HepG2 (cell line): ENCODE measurements around the gene AGPAT3. TPM values are rescaled to one million over a fixed set of nuclear protein-coding genes. Genes with fewer than 3 reads are reported as not detected.

Experiments used
- ARID4A ChIP-seq: sonication (generic); formaldehyde crosslinking; IDR thresholded peaks from 2 replicates; pipeline ENCODE4 v1.5.0; 2020; ENCODE audit warnings: mild to moderate bottlenecking, missing genetic modification reagents, borderline replicate concordance
- GABPB1 ChIP-seq: IDR thresholded peaks from 2 replicates; pipeline ENCODE4 v1.6.1; 2016; ENCODE audit warnings: mild to moderate bottlenecking, missing genetic modification reagents, moderate library complexity, missing compliant biosample characterization
- GRHL1 ChIP-seq: sonication (generic); formaldehyde crosslinking; conservative IDR thresholded peaks from 2 replicates; pipeline ENCODE4 v1.8.0; 2022; ENCODE audit warnings: missing genetic modification reagents
- HDAC1 ChIP-seq: sonication (generic); formaldehyde crosslinking; IDR thresholded peaks from 2 replicates; pipeline ENCODE4 v1.5.1; 2020; ENCODE audit warnings: mild to moderate bottlenecking, missing genetic modification reagents
- HNF4A ChIP-seq: sonication (generic); formaldehyde crosslinking; IDR thresholded peaks from 2 replicates; pipeline ENCODE4 v1.4.0; 2020; ENCODE audit warnings: missing genetic modification reagents
- LCORL ChIP-seq, 2 experiments: fragments of 450-650 bp in 1 of 2; sonication (generic) in 1 of 2; formaldehyde crosslinking in 1 of 2; IDR thresholded peaks; 2 replicates each; pipeline versions ENCODE4 v1.5.0 to v1.6.1; 2017 to 2020; ENCODE audit warnings: antibody characterized with exemption in 1 of 2, missing genetic modification reagents in 1 of 2
- NR1H2 ChIP-seq: sonication (generic); formaldehyde crosslinking; IDR thresholded peaks from 2 replicates; pipeline ENCODE4 v1.8.1; 2022; ENCODE audit warnings: low read depth, missing genetic modification reagents, borderline replicate concordance
- PHF8 ChIP-seq: sonication (generic); formaldehyde crosslinking; IDR thresholded peaks from 2 replicates; pipeline ENCODE4 v1.5.0; 2020; ENCODE audit warnings: missing genetic modification reagents
- RARA ChIP-seq: IDR thresholded peaks from 2 replicates; pipeline ENCODE4 v1.6.1; 2016; ENCODE audit warnings: missing genetic modification reagents, missing compliant biosample characterization
- UBTF ChIP-seq: sonication (generic); formaldehyde crosslinking; IDR thresholded peaks from 2 replicates; pipeline ENCODE4 v1.4.0; 2020; ENCODE audit warnings: mild to moderate bottlenecking, missing genetic modification reagents
- ZFX ChIP-seq: sonication (generic); formaldehyde crosslinking; IDR thresholded peaks from 2 replicates; pipeline ENCODE4 v1.4.0; 2020; ENCODE audit warnings: mild to moderate bottlenecking, low read depth, missing genetic modification reagents, moderate library complexity
- ZFY ChIP-seq: sonication (generic); formaldehyde crosslinking; IDR thresholded peaks from 2 replicates; pipeline ENCODE4 v1.4.0; 2020; ENCODE audit warnings: missing genetic modification reagents
- ZGPAT ChIP-seq: IDR thresholded peaks from 2 replicates; pipeline ENCODE4 v1.6.1; 2016; ENCODE audit warnings: mild to moderate bottlenecking
- ZNF644 ChIP-seq: IDR thresholded peaks from 2 replicates; pipeline ENCODE4 v1.6.1; 2016; ENCODE audit warnings: low read depth
- ZNF772 ChIP-seq: sonication (generic); formaldehyde crosslinking; IDR thresholded peaks from 2 replicates; pipeline ENCODE4 v1.5.0; 2020; ENCODE audit warnings: mild to moderate bottlenecking, missing genetic modification reagents
- ZSCAN5A ChIP-seq: sonication (generic); formaldehyde crosslinking; IDR thresholded peaks from 2 replicates; pipeline ENCODE4 v1.8.0; 2022; ENCODE audit warnings: mild to moderate bottlenecking, missing genetic modification reagents, borderline replicate concordance
- polyA plus RNA-seq, 8 experiments: library from polyadenylated mRNA; depleted of rRNA in 3 of 8; stranded (reverse) in 7 of 8; unstranded in 1 of 8; fragments of >200 nt; fragmentation: Illumina TruSeq in 4 of 8; extraction: Trizol in 4 of 8; gene quantifications; 2 replicates each; pipeline versions ENCODE4 v1.2.1 to v1.2.3, GENCODE V29; 2011 to 2016; ENCODE audit warnings: low read depth in 4 of 8, missing spikeins in 1 of 8, mixed read lengths in 1 of 8; ENCODE audit not compliant: insufficient read depth in 1 of 8
- total RNA-seq, 5 experiments: library from RNA; depleted of rRNA; stranded (reverse); fragments of >200 nt; fragmentation: Illumina TruSeq; extraction: Trizol; gene quantifications; 2 replicates each; pipeline ENCODE4 v1.2.3, GENCODE V29; 2016; ENCODE audit warnings: low read depth in 1 of 5

Gene AGPAT3
- total and polyA plus RNA-seq, 2 of the 13 experiments (the other 11 are each of a cell fraction or from before 2014, with no cell fraction given) = 32.2 to 54.4 TPM

GRCh38 chr21:43865540-43866259, 677 bp downstream of the AGPAT3 start (continued):
- TF ChIP-seq ZFY (CRISPR knock-in tag) = peak; percentile 69
- TF ChIP-seq ZNF644 = no peak
- peak; percentile 29; the same call in 1 of the 2 replicates for TF ChIP-seq ARID4A (CRISPR knock-in tag)
- TF ChIP-seq UBTF (CRISPR knock-in tag) = peak; percentile 21; the same call in 1 of the 2 replicates
- TF ChIP-seq NR1H2 = no peak
- no peak for TF ChIP-seq ZNF772 (CRISPR knock-in tag)
- TF ChIP-seq ZGPAT = peak; percentile 39; the same call in 1 of the 2 replicates
- peak; percentile 59 for TF ChIP-seq ZFX (CRISPR knock-in tag)
- peak; percentile 42 for TF ChIP-seq RARA (CRISPR knock-in tag)
- no peak for TF ChIP-seq GRHL1 (CRISPR knock-in tag)
- TF ChIP-seq GABPB1 = peak; percentile 21; the same call in 1 of the 2 replicates
- no peak for TF ChIP-seq LCORL (IDR thresholded peaks at IDR 0.05)
- TF ChIP-seq LCORL (CRISPR knock-in tag; IDR thresholded peaks at IDR 0.05) = 0 out of 2 replicates have a peak, but pooled peaks have one; percentile 17
- TF ChIP-seq ZSCAN5A = no peak
- TF ChIP-seq PHF8 (CRISPR knock-in tag) = peak; percentile 69
- TF ChIP-seq HNF4A (CRISPR knock-in tag) = 0 out of 2 replicates have a peak, but pooled peaks have one; percentile 3
- 0 out of 2 replicates have a peak, but pooled peaks have one; percentile 14 for TF ChIP-seq HDAC1 (CRISPR knock-in tag)
